Activated T-cell treated with anti-CD3 and anti-CD28 coated beads, Interleukin-2, amount 50 U/mL, for 24 hours (primary cell): ENCODE results near the gene SLC4A5.
"Not testable (repeated sequence)": the region's sequence is repeated elsewhere in the genome, so short reads cannot be mapped to it uniquely, and the experiment has no call there.

ENCODE experiments used
- DNase-seq: peaks from one replicate; pipeline ENCODE4 v3.0.0-alpha.2; 2020
- H3K27ac Mint-ChIP-seq: 2 replicates; pipeline ENCODE4 v1.8.0; 2020; ENCODE audit warnings: mild to moderate bottlenecking, mixed read lengths
- H3K27me3 Mint-ChIP-seq: 2 replicates; pipeline ENCODE4 v1.8.0; 2020; ENCODE audit warnings: mixed read lengths
- H3K36me3 Mint-ChIP-seq: 2 replicates; pipeline ENCODE4 v1.8.0; 2020; ENCODE audit warnings: low read depth, mixed read lengths
- H3K4me1 Mint-ChIP-seq: 2 replicates; pipeline ENCODE4 v1.8.0; 2020; ENCODE audit warnings: low read depth, mixed read lengths
- H3K4me3 Mint-ChIP-seq: 2 replicates; pipeline ENCODE4 v1.8.0; 2020; ENCODE audit warnings: mild to moderate bottlenecking, moderate library complexity, mixed read lengths
- H3K9me3 Mint-ChIP-seq: 2 replicates; pipeline ENCODE4 v1.8.0; 2020; ENCODE audit warnings: mixed read lengths

Gene SLC4A5

GRCh38 chr2:74188018-74188601 lies 155.1 kb downstream of the SLC4A5 start:
- no peaks in the 10 kb centered on the region for H3K36me3 Mint-ChIP-seq
- peaks cover 13% of the 10 kb centered on the region for H3K4me1 Mint-ChIP-seq
- H3K27ac Mint-ChIP-seq: no peak overlapping the region
- H3K4me3 Mint-ChIP-seq: no peak overlapping the region
- H3K9me3 Mint-ChIP-seq: no peaks in the 10 kb centered on the region
- H3K27me3 Mint-ChIP-seq: no peaks in the 10 kb centered on the region
- no peak for DNase-seq

- not testable (repeated sequence) for H3K4me3 Mint-ChIP-seq, H3K9me3 Mint-ChIP-seq, H3K27me3 Mint-ChIP-seq, H3K36me3 Mint-ChIP-seq, DNase-seq
- H3K27ac Mint-ChIP-seq: peak overlapping the region; percentile 89
- peaks cover 17% of the 10 kb centered on the region for H3K4me1 Mint-ChIP-seq
Observed at GRCh38 chr2:74186706-74187105, 156.5 kb downstream of the SLC4A5 start.

GRCh38 chr2:74186038-74186437 lies 157.2 kb downstream of the SLC4A5 start:
- H3K27me3 Mint-ChIP-seq: no peaks in the 10 kb centered on the region
- H3K36me3 Mint-ChIP-seq: no peaks in the 10 kb centered on the region
- no peak overlapping the region for H3K4me3 Mint-ChIP-seq
- peak; percentile 40 for DNase-seq
- peaks cover 20% of the 10 kb centered on the region for H3K4me1 Mint-ChIP-seq
- peak overlapping the region; percentile 89 for H3K27ac Mint-ChIP-seq
- H3K9me3 Mint-ChIP-seq: no peaks in the 10 kb centered on the region

GRCh38 chr2:74183878-74184277 lies 159.3 kb downstream of the SLC4A5 start:
- Mint-ChIP-seq H3K4me1 (peaks cover 31% of the 10 kb centered on the region), H3K27ac (no peak overlapping the region), H3K4me3 (no peak overlapping the region), H3K9me3 (no peaks in the 10 kb centered on the region), H3K27me3 (no peaks in the 10 kb centered on the region), H3K36me3 (no peaks in the 10 kb centered on the region)
- no peak for DNase-seq

GRCh38 chr2:74181739-74182138 lies 161.5 kb downstream of the SLC4A5 start:
- Mint-ChIP-seq H3K27me3 (no peaks in the 10 kb centered on the region), H3K36me3 (peaks cover 14% of the 10 kb centered on the region), H3K9me3 (no peaks in the 10 kb centered on the region), H3K4me1 (peaks cover 36% of the 10 kb centered on the region), H3K4me3 (no peak overlapping the region), H3K27ac (no peak overlapping the region)
- DNase-seq: no peak

GRCh38 chr2:74179063-74179865 lies 164.0 kb downstream of the SLC4A5 start:
- no peak for DNase-seq
- Mint-ChIP-seq H3K27me3 (no peaks in the 10 kb centered on the region), H3K36me3 (peaks cover 37% of the 10 kb centered on the region), H3K27ac (peak overlapping the region; percentile 97), H3K4me1 (peaks cover 46% of the 10 kb centered on the region), H3K4me3 (peak overlapping the region; percentile 92), H3K9me3 (no peaks in the 10 kb centered on the region)

GRCh38 chr2:74178211-74179062 lies 164.8 kb downstream of the SLC4A5 start, which contains the start of gene MOB1A:
TSS of gene MOB1A (minus strand) at chr2:74178879. CDS start at chr2:74178674, 205 bp downstream.
- no peaks in the 10 kb centered on the region for H3K9me3 Mint-ChIP-seq
- peaks cover 48% of the 10 kb centered on the region for H3K4me1 Mint-ChIP-seq
- H3K27ac Mint-ChIP-seq: peak within 1 kb of the TSS; percentile 97

GRCh38 chr2:74177696-74178095 lies 165.5 kb downstream of the SLC4A5 start:
- Mint-ChIP-seq H3K27ac (peak overlapping the region; percentile 97), H3K27me3 (no peaks in the 10 kb centered on the region), H3K4me1 (peaks cover 52% of the 10 kb centered on the region), H3K4me3 (peak overlapping the region; percentile 92), H3K36me3 (peaks cover 43% of the 10 kb centered on the region), H3K9me3 (no peaks in the 10 kb centered on the region)
- no peak for DNase-seq

More at GRCh38 chr2:74178211-74179062, 164.8 kb downstream of the SLC4A5 start, which contains the start of gene MOB1A:
- Mint-ChIP-seq H3K36me3 (peaks cover 38% of the 10 kb centered on the region), H3K27me3 (no peaks in the 10 kb centered on the region), H3K4me3 (peak within 1 kb of the TSS; percentile 92)
- peak; percentile 99 for DNase-seq

- peak overlapping the region; percentile 92 for H3K4me3 Mint-ChIP-seq
- peak overlapping the region; percentile 30 for H3K27ac Mint-ChIP-seq
- no peak for DNase-seq
Observed at GRCh38 chr2:74174909-74175308, 168.3 kb downstream of the SLC4A5 start.

GRCh38 chr2:74168739-74169138 lies 174.5 kb downstream of the SLC4A5 start:
- Mint-ChIP-seq H3K4me3 (no peak overlapping the region), H3K27me3 (no peaks in the 10 kb centered on the region), H3K9me3 (no peaks in the 10 kb centered on the region), H3K36me3 (peaks cover 86% of the 10 kb centered on the region), H3K27ac (peak overlapping the region; percentile 88), H3K4me1 (peaks cover 31% of the 10 kb centered on the region)
- DNase-seq: no peak

More at GRCh38 chr2:74174909-74175308, 168.3 kb downstream of the SLC4A5 start:
- Mint-ChIP-seq H3K9me3 (no peaks in the 10 kb centered on the region), H3K36me3 (peaks cover 67% of the 10 kb centered on the region), H3K4me1 (peaks cover 49% of the 10 kb centered on the region), H3K27me3 (no peaks in the 10 kb centered on the region)
